WERI-Rb-1 (cell line): ENCODE measurements around the gene DPP3.
"Not testable (repeated sequence)": the region's sequence is repeated elsewhere in the genome, so short reads cannot be mapped to it uniquely, and the experiment has no call there.

Source experiments
- DNase-seq: peaks from one replicate; pipeline ENCODE4 v3.0.0-alpha.2; 2020
- H3K27ac ChIP-seq: fragments of 250-450 bp; sonication (Bioruptor Pico); 2 replicates; pipeline ENCODE4 v1.5.1; 2020; ENCODE audit warnings: mild to moderate bottlenecking, moderate library complexity
- H3K27me3 ChIP-seq: fragments of 250-450 bp; sonication (Bioruptor Pico); 2 replicates; pipeline ENCODE4 v1.5.1; 2021; ENCODE audit warnings: mild to moderate bottlenecking, low read depth, moderate library complexity; ENCODE audit not compliant: insufficient read depth, severe bottlenecking
- H3K36me3 ChIP-seq: fragments of 250-450 bp; sonication (Bioruptor Pico); 2 replicates; pipeline ENCODE4 v1.5.1; 2020; ENCODE audit warnings: mild to moderate bottlenecking, moderate library complexity
- H3K4me3 ChIP-seq: 2 replicates; pipeline ENCODE4 v1.5.1; 2011; ENCODE audit warnings: low read depth, mild to moderate bottlenecking, control low read depth, low read length
- H3K9me3 ChIP-seq: fragments of 250-450 bp; sonication (Bioruptor Pico); 2 replicates; pipeline ENCODE4 v1.5.1; 2021; ENCODE audit warnings: mild to moderate bottlenecking, moderate library complexity; ENCODE audit not compliant: severe bottlenecking
- CTCF ChIP-seq: IDR thresholded peaks from 2 replicates; pipeline ENCODE4 v1.5.1; 2011; ENCODE audit warnings: low read depth, mild to moderate bottlenecking, control low read depth, inconsistent platforms, low read length

Gene DPP3

GRCh38 chr11:66542362-66542761 lies 62.1 kb downstream of the DPP3 start:
- Histone ChIP-seq H3K9me3 (no peaks in the 10 kb centered on the region), H3K4me3 (no peak overlapping the region), H3K27me3 (no peaks in the 10 kb centered on the region), H3K27ac (no peak overlapping the region), H3K36me3 (peaks cover 2% of the 10 kb centered on the region; the same call in 1 of the 2 replicates)
- no peak for DNase-seq
- TF ChIP-seq CTCF: no peak

- peak; percentile 89 for DNase-seq
- TF ChIP-seq CTCF: peak; percentile 99
Measured at GRCh38 chr11:66543263-66544107, 63.3 kb downstream of the DPP3 start.

GRCh38 chr11:66544952-66545351 lies 64.7 kb downstream of the DPP3 start:
- not testable (repeated sequence) for H3K27ac ChIP-seq
- peak overlapping the region; percentile 77 for H3K4me3 ChIP-seq

More at GRCh38 chr11:66543263-66544107, 63.3 kb downstream of the DPP3 start:
- H3K27ac ChIP-seq: peak overlapping the region; percentile 33
- H3K27me3 ChIP-seq: no peaks in the 10 kb centered on the region
- H3K4me3 ChIP-seq: no peak overlapping the region
- H3K36me3 ChIP-seq: no peaks in the 10 kb centered on the region
- no peaks in the 10 kb centered on the region for H3K9me3 ChIP-seq

GRCh38 chr11:66545701-66546367 lies 65.6 kb downstream of the DPP3 start, which contains the start of gene ZDHHC24:
TSS of gene ZDHHC24 (minus strand) at chr11:66546048. CDS start at chr11:66546003, 45 bp downstream.
- Histone ChIP-seq H3K36me3 (no peaks in the 10 kb centered on the region), H3K9me3 (no peaks in the 10 kb centered on the region), H3K4me3 (peak within 1 kb of the TSS; percentile 77), H3K27me3 (no peaks in the 10 kb centered on the region), H3K27ac (peak within 1 kb of the TSS; percentile 68)
- TF ChIP-seq CTCF: no peak
- peak; percentile 97 for DNase-seq

More at GRCh38 chr11:66544952-66545351, 64.7 kb downstream of the DPP3 start:
- not testable (repeated sequence) for H3K27me3 ChIP-seq, DNase-seq, H3K36me3 ChIP-seq, H3K9me3 ChIP-seq

GRCh38 chr11:66546368-66546965 lies 66.2 kb downstream of the DPP3 start, which contains the start of gene ACTN3:
TSS of gene ACTN3 (plus strand) at chr11:66546903. CDS start at chr11:66546938, 35 bp downstream.
- Histone ChIP-seq H3K4me3 (peak within 1 kb of the TSS; percentile 77), H3K27ac (peak within 1 kb of the TSS; percentile 68), H3K27me3 (no peaks in the 10 kb centered on the region), H3K9me3 (no peaks in the 10 kb centered on the region), H3K36me3 (no peaks in the 10 kb centered on the region)
- no peak for DNase-seq
- TF ChIP-seq CTCF: no peak
